H1 (cell line): Measurements from ENCODE around the gene RSPH9. TPM values are rescaled to one million over a fixed set of nuclear protein-coding genes. Genes with fewer than 3 reads are reported as not detected.

ENCODE experiments used
- SAP30 ChIP-seq: fragments of 300-600 bp; sonication (generic); IDR thresholded peaks from 2 replicates; pipeline ENCODE4 v1.7.1; 2012; ENCODE audit warnings: low read length, moderate library complexity, mild to moderate bottlenecking, inconsistent platforms; ENCODE audit not compliant: insufficient read depth, insufficient replicate concordance
- polyA plus RNA-seq, 7 experiments: library from polyadenylated mRNA; depleted of rRNA in 3 of 7; stranded (reverse) in 5 of 7; unstranded in 2 of 7; fragments of >200 nt in 5 of 7; fragments of 200-250 nt in 2 of 7; gene quantifications; 1 replicate in 5 of 7; 2 replicates in 1 of 7; 4 replicates in 1 of 7; pipeline versions ENCODE4 v1.2.1 to v1.2.3, GENCODE V29; 2011 to 2013; ENCODE audit warnings: missing spikeins in 2 of 7, mixed read lengths in 2 of 7
- total RNA-seq: library from RNA; stranded (reverse); fragmentation: NEBNext Ultra II Directional; extraction: Animal tissue kit (Norgen Biotek cat#: 25700); gene quantifications from 2 replicates; pipeline ENCODE4 v1.2.1, GENCODE V29; 2021

RSPH9 gene
- total and polyA plus RNA-seq, 2 of the 8 experiments (the other 6 are each of a cell fraction or from before 2014, with no cell fraction given), result 0.15 to 0.23 TPM

- TF ChIP-seq SAP30, result no peak
- TF ChIP-seq, all 59 proteins: peak for 0
Measured at GRCh38 chr6:43712579-43712978, 67.7 kb downstream of the RSPH9 start (continued).
